HG02759 (cell line): ENCODE data around the gene PCDHB9.
"Not testable (repeated sequence)": the region's sequence is repeated elsewhere in the genome, so short reads cannot be mapped to it uniquely, and the experiment has no call there.

Source experiments
- ATAC-seq: cut with Tn5 transposase; IDR thresholded peaks from one replicate; pipeline ENCODE4 v1.9.1; 2021; ENCODE audit warnings: mild to moderate bottlenecking, moderate library complexity; ENCODE audit not compliant: unreplicated experiment

The PCDHB9 gene

GRCh38 chr5:141186897-141187512 is at the start of gene PCDHB9:
Gene PCDHB9 (plus strand): TSS chr5:141187161. CDS start chr5:141187319, 158 bp downstream.
- no peak for ATAC-seq

- not testable (repeated sequence) for ATAC-seq
Observed at GRCh38 chr5:141137346-141137745, 49.6 kb upstream of the PCDHB9 start.

- ATAC-seq = no peak
Observed at GRCh38 chr5:141149812-141150211, 37.1 kb upstream of the PCDHB9 start, which contains the start of gene PCDHB6. Gene PCDHB6 (plus strand): TSS chr5:141150057. CDS start chr5:141150258, 201 bp downstream.

- ATAC-seq = no peak
Observed at GRCh38 chr5:141150224-141150992, 36.6 kb upstream of the PCDHB9 start.

GRCh38 chr5:141150993-141151325 is 36.0 kb upstream of the PCDHB9 start:
- no peak for ATAC-seq

- ATAC-seq = not testable (repeated sequence)
Observed at GRCh38 chr5:141151632-141152031, 35.3 kb upstream of the PCDHB9 start.

- not testable (repeated sequence) for ATAC-seq
Observed at GRCh38 chr5:141152096-141152495, 34.9 kb upstream of the PCDHB9 start.

- no peak for ATAC-seq
Observed at GRCh38 chr5:141155540-141156374, 31.2 kb upstream of the PCDHB9 start.

GRCh38 chr5:141157356-141157755 is 29.6 kb upstream of the PCDHB9 start:
- ATAC-seq = not testable (repeated sequence)

- not testable (repeated sequence) for ATAC-seq
Observed at GRCh38 chr5:141157901-141158300, 29.1 kb upstream of the PCDHB9 start.

GRCh38 chr5:141172381-141173204 is 14.4 kb upstream of the PCDHB9 start, which contains the start of gene PCDHB7:
Gene PCDHB7 (plus strand): TSS chr5:141172644. CDS start chr5:141172836, 192 bp downstream.
- ATAC-seq = no peak

GRCh38 chr5:141174291-141175104 is 12.5 kb upstream of the PCDHB9 start:
- ATAC-seq = not testable (repeated sequence)

- no peak for ATAC-seq
Observed at GRCh38 chr5:141175933-141176332, 11.0 kb upstream of the PCDHB9 start.

- ATAC-seq = not testable (repeated sequence)
Observed at GRCh38 chr5:141177577-141178191, 9.3 kb upstream of the PCDHB9 start, which contains the start of gene PCDHB8. Gene PCDHB8 (plus strand): TSS chr5:141177790. CDS start chr5:141178035, 245 bp downstream.

GRCh38 chr5:141179371-141179770 is 7.6 kb upstream of the PCDHB9 start:
- not testable (repeated sequence) for ATAC-seq

GRCh38 chr5:141179876-141180275 is 7.1 kb upstream of the PCDHB9 start:
- ATAC-seq = not testable (repeated sequence)

- ATAC-seq = no peak
Observed at GRCh38 chr5:141180313-141180712, 6.6 kb upstream of the PCDHB9 start.

GRCh38 chr5:141182248-141182647 is 4.7 kb upstream of the PCDHB9 start, which contains the start of gene PCDHB16:
Gene PCDHB16 (plus strand): TSS chr5:141182387. CDS start chr5:141182560, 173 bp downstream.
- ATAC-seq = no peak
